MCF 10A (cell line): ENCODE results near the gene GAS6. TPM values are rescaled to one million over a fixed set of nuclear protein-coding genes. Genes with fewer than 3 reads are reported as not detected.
A peak's percentile ranks its signal among the peaks of the same experiment; 100 is the strongest.

ENCODE experiments used
- BruUV-seq: library from RNA; stranded (reverse); fragments of 400-500 nt; replicated peaks from 2 replicates; lab custom pipeline; 2021; lab: Mats Ljungman, UMichigan
- CTCF ChIA-PET: fragments of 300-600 bp; sonication (Branson Sonifier 250); formaldehyde crosslinking; extraction: SDS; loops from one replicate; lab custom pipeline; 2021; ENCODE audit warnings: antibody characterized with exemption, inconsistent platforms; lab: Yijun Ruan, JAX
- POLR2A ChIA-PET: fragments of 300-600, 350-650 bp; sonication (Branson Sonifier 250); formaldehyde crosslinking; extraction: SDS; loops from one replicate; lab custom pipeline; 2020; ENCODE audit warnings: antibody characterized with exemption, inconsistent platforms; lab: Yijun Ruan, JAX
- DNase-seq: peaks from one replicate; pipeline ENCODE4 v3.0.0-alpha.2; 2018; ENCODE audit not compliant: unreplicated experiment
- H3K27ac Mint-ChIP-seq: one replicate; pipeline ENCODE4 v1.8.0; 2022; ENCODE audit warnings: mild to moderate bottlenecking, low read depth, mixed read lengths; ENCODE audit not compliant: unreplicated experiment
- H3K27me3 Mint-ChIP-seq: one replicate; pipeline ENCODE4 v1.8.0; 2022; ENCODE audit warnings: mixed read lengths; ENCODE audit not compliant: insufficient read depth, unreplicated experiment
- H3K36me3 Mint-ChIP-seq: one replicate; pipeline ENCODE4 v1.8.0; 2022; ENCODE audit warnings: mild to moderate bottlenecking, moderate library complexity, mixed read lengths; ENCODE audit not compliant: insufficient read depth, unreplicated experiment
- H3K4me1 Mint-ChIP-seq: one replicate; pipeline ENCODE4 v1.8.0; 2022; ENCODE audit warnings: mixed read lengths; ENCODE audit not compliant: insufficient read depth, unreplicated experiment
- H3K4me3 Mint-ChIP-seq: one replicate; pipeline ENCODE4 v1.8.0; 2022; ENCODE audit warnings: mild to moderate bottlenecking, moderate library complexity, mixed read lengths; ENCODE audit not compliant: unreplicated experiment
- H3K9me3 Mint-ChIP-seq: one replicate; pipeline ENCODE4 v1.8.0; 2022; ENCODE audit warnings: mixed read lengths; ENCODE audit not compliant: unreplicated experiment
- CTCF ChIP-seq: fragments of 200-600 bp; IDR thresholded peaks from one replicate; pipeline ENCODE4 v1.8.0; 2022; ENCODE audit warnings: antibody characterized with exemption, mild to moderate bottlenecking; ENCODE audit not compliant: unreplicated experiment
- intact Hi-C: fragments of 100-400 bp; cut with micrococcal nuclease; formaldehyde crosslinking; loops from 2 replicates; pipeline ENCODE4 v1.14.1; 2022
- total RNA-seq: library from RNA; stranded (reverse); gene quantifications from 2 replicates; pipeline ENCODE4 v1.2.3, GENCODE V29; 2022

The GAS6 gene
- total RNA-seq, 1 experiment from 2014 or later: 92.3 TPM

- intact Hi-C loops: loop anchor here (1.0 to 2.0 kb wide), 3 partner anchors 16 to 76 kb away; no protein-coding TSS in a partner anchor
- Mint-ChIP-seq H3K36me3 (peaks cover 62% of the 10 kb centered on the region), H3K4me3 (peak overlapping the region; percentile 58), H3K27ac (peak overlapping the region; percentile 50), H3K4me1 (peaks cover 29% of the 10 kb centered on the region), H3K27me3 (no peaks in the 10 kb centered on the region), H3K9me3 (no peaks in the 10 kb centered on the region)
- CTCF ChIA-PET: interaction anchor here (1.5 to 2.4 kb wide), 4 partner anchors 17 to 126 kb away, joined by 4 to 11 read pairs (median 8); no protein-coding TSS in a partner anchor
- peak; percentile 96 for DNase-seq
- POLR2A ChIA-PET: interaction anchor here (0.8 to 3.8 kb wide), 10 partner anchors 17 to 408 kb away, joined by 3 to 45 read pairs (median 5); partner anchors contain the start of gene GAS6
- no peak for TF ChIP-seq CTCF
- no TSS peak for BruUV-seq
These were observed 42.8 kb downstream of the GAS6 start for GRCh38 chr13:113820813-113821651.

- no peak for DNase-seq
- TF ChIP-seq CTCF: no peak
- POLR2A ChIA-PET: interaction anchor here (1.0 to 3.8 kb wide), 6 partner anchors 18 to 409 kb away, joined by 4 to 45 read pairs (median 8); partner anchors contain the start of gene GAS6
- peaks cover 52% of the 10 kb centered on the region for H3K36me3 Mint-ChIP-seq
- peaks cover 38% of the 10 kb centered on the region for H3K4me1 Mint-ChIP-seq
- no peak overlapping the region for H3K4me3 Mint-ChIP-seq
- no peaks in the 10 kb centered on the region for H3K27me3 Mint-ChIP-seq
- intact Hi-C loops: loop anchor here (2.0 kb wide), 1 partner anchor 77 kb away; no protein-coding TSS in a partner anchor
- no TSS peak for BruUV-seq
- no peaks in the 10 kb centered on the region for H3K9me3 Mint-ChIP-seq
- peak overlapping the region; percentile 50 for H3K27ac Mint-ChIP-seq
- CTCF ChIA-PET: interaction anchor here (1.2 to 2.4 kb wide), 2 partner anchors 18 to 128 kb away, joined by 6 to 11 read pairs; no protein-coding TSS in a partner anchor
These were observed 43.9 kb downstream of the GAS6 start for GRCh38 chr13:113819731-113820715.

GRCh38 chr13:113819341-113819730, 44.5 kb downstream of the GAS6 start:
- H3K27ac Mint-ChIP-seq: no peak overlapping the region
- no peak overlapping the region for H3K4me3 Mint-ChIP-seq
- no TSS peak for BruUV-seq
- POLR2A ChIA-PET: interaction anchor here (0.6 to 3.8 kb wide), 3 partner anchors 19 to 407 kb away, joined by 3 to 45 read pairs (median 27); partner anchors contain the start of gene GAS6
- H3K9me3 Mint-ChIP-seq: no peaks in the 10 kb centered on the region
- intact Hi-C loops: no loop called here
- H3K4me1 Mint-ChIP-seq: peaks cover 41% of the 10 kb centered on the region
- no peak for TF ChIP-seq CTCF
- DNase-seq: no peak
- H3K36me3 Mint-ChIP-seq: peaks cover 45% of the 10 kb centered on the region
- CTCF ChIA-PET: interaction anchor here (1.2 kb wide), 1 partner anchor 129 kb away, joined by 6 read pairs; no protein-coding TSS in a partner anchor
- H3K27me3 Mint-ChIP-seq: no peaks in the 10 kb centered on the region
